Measurements from ENCODE around the gene LCE3D. TPM values are rescaled to one million over a fixed set of nuclear protein-coding genes. Genes with fewer than 3 reads are reported as not detected.
A peak's percentile ranks its signal among the peaks of the same experiment; 100 is the strongest.

The LCE3D gene
- total RNA-seq, result not detected
- polyA plus RNA-seq, result not detected

- Mint-ChIP-seq H3K27ac (no peak within 1 kb of the TSS), H3K36me3 (no peaks in the 10 kb centered on the region), H3K9me3 (peaks cover 0 to 1% (median 0%) of the 10 kb centered on the region in 8 donors), H3K4me3 (no peak within 1 kb of the TSS), H3K27me3 (peaks cover 13 to 15% of the 10 kb centered on the region in 2 donors), H3K4me1 (peaks cover 0 to 3% (median 0%) of the 10 kb centered on the region in 4 donors)
- Histone ChIP-seq H3K4me3 (ENCODE audit: low read length in 2 of 2) (no peak within 1 kb of the TSS), H3K9me3 (ENCODE audit: control insufficient read depth in 1 of 2, low read length in 2 of 2) (no peaks in the 10 kb centered on the region), H3K27me3 (ENCODE audit: insufficient read depth, low read length) (no peaks in the 10 kb centered on the region), H3K4me1 (ENCODE audit: insufficient read depth, low read length) (no peaks in the 10 kb centered on the region), H3K36me3 (ENCODE audit: insufficient read depth, low read length) (no peaks in the 10 kb centered on the region), H3K27ac (ENCODE audit: low read depth, low read length) (no peak within 1 kb of the TSS)
- ChIA-PET CTCF (ENCODE audit: partially characterized antibody) (no interaction called here), POLR2A (ENCODE audit: partially characterized antibody) (no interaction called here)
- DNase-seq, result no peak
- intact Hi-C loops (cut with micrococcal nuclease), result no loop called here
Measured at GRCh38 chr1:152580433-152580832, at the start of gene LCE3D. Gene LCE3D (minus strand): TSS chr1:152580516. CDS start chr1:152579936, 580 bp downstream.

GRCh38 chr1:152626744-152627143, 46.4 kb upstream of the LCE3D start:
- H3K27me3 Mint-ChIP-seq, result peaks cover 33 to 38% of the 10 kb centered on the region in 2 donors
- ChIA-PET POLR2A (ENCODE audit: partially characterized antibody) (no interaction called here), CTCF (ENCODE audit: partially characterized antibody) (no interaction called here)
- intact Hi-C loops (cut with micrococcal nuclease), result no loop called here
- H3K27ac Mint-ChIP-seq, result no peak overlapping the region
- Histone ChIP-seq H3K4me3 (ENCODE audit: low read length in 2 of 2) (no peak overlapping the region), H3K36me3 (ENCODE audit: insufficient read depth, low read length) (no peaks in the 10 kb centered on the region), H3K27me3 (ENCODE audit: insufficient read depth, low read length) (no peaks in the 10 kb centered on the region), H3K9me3 (ENCODE audit: control insufficient read depth in 1 of 2, low read length in 2 of 2) (no peaks in the 10 kb centered on the region), H3K4me1 (ENCODE audit: insufficient read depth, low read length) (no peaks in the 10 kb centered on the region), H3K27ac (ENCODE audit: low read depth, low read length) (no peak overlapping the region)
- peaks cover 0 to 5% (median 0%) of the 10 kb centered on the region in 8 donors for H3K9me3 Mint-ChIP-seq
- no peak overlapping the region for H3K4me3 Mint-ChIP-seq
- H3K4me1 Mint-ChIP-seq, result peaks cover 0 to 4% (median 0%) of the 10 kb centered on the region in 4 donors
- peaks cover 0 to 5% of the 10 kb centered on the region in 2 donors for H3K36me3 Mint-ChIP-seq
- DNase-seq, result no peak

- no peaks in the 10 kb centered on the region for H3K27me3 ChIP-seq (ENCODE audit: insufficient read depth, low read length)
- H3K4me3 ChIP-seq (ENCODE audit: low read length in 2 of 2), result no peak overlapping the region
- Mint-ChIP-seq H3K9me3 (peaks cover 0 to 23% (median 13%) of the 10 kb centered on the region in 8 donors), H3K27ac (no peak overlapping the region), H3K4me1 (peaks cover 0 to 4% (median 0%) of the 10 kb centered on the region in 4 donors), H3K36me3 (peaks cover 0 to 8% of the 10 kb centered on the region in 2 donors), H3K4me3 (no peak overlapping the region), H3K27me3 (peaks cover 23 to 30% of the 10 kb centered on the region in 2 donors)
- DNase-seq, result no peak
- POLR2A ChIA-PET (ENCODE audit: partially characterized antibody), result no interaction called here
- no peaks in the 10 kb centered on the region for H3K4me1 ChIP-seq (ENCODE audit: insufficient read depth, low read length)
- CTCF ChIA-PET (ENCODE audit: partially characterized antibody), result no interaction called here
- no peak overlapping the region for H3K27ac ChIP-seq (ENCODE audit: low read depth, low read length)
- H3K36me3 ChIP-seq (ENCODE audit: insufficient read depth, low read length), result no peaks in the 10 kb centered on the region
- intact Hi-C loops (cut with micrococcal nuclease), result no loop called here
- peaks cover 0 to 13% of the 10 kb centered on the region in 2 donors for H3K9me3 ChIP-seq (ENCODE audit: control insufficient read depth in 1 of 2, low read length in 2 of 2)
Measured at GRCh38 chr1:152623203-152623844, 43.0 kb upstream of the LCE3D start.

- Mint-ChIP-seq H3K27me3 (peaks cover 23 to 30% of the 10 kb centered on the region in 2 donors), H3K4me1 (peaks cover 0 to 4% (median 0%) of the 10 kb centered on the region in 4 donors), H3K27ac (peak within 1 kb of the TSS in 1 of 7 donors; percentile 0), H3K4me3 (no peak within 1 kb of the TSS), H3K9me3 (peaks cover 0 to 26% (median 14%) of the 10 kb centered on the region in 8 donors), H3K36me3 (peaks cover 0 to 8% of the 10 kb centered on the region in 2 donors)
- intact Hi-C loops (cut with micrococcal nuclease), result no loop called here
- Histone ChIP-seq H3K4me3 (ENCODE audit: low read length in 2 of 2) (no peak within 1 kb of the TSS), H3K27ac (ENCODE audit: low read depth, low read length) (no peak within 1 kb of the TSS), H3K27me3 (ENCODE audit: insufficient read depth, low read length) (no peaks in the 10 kb centered on the region), H3K36me3 (ENCODE audit: insufficient read depth, low read length) (no peaks in the 10 kb centered on the region), H3K9me3 (ENCODE audit: control insufficient read depth in 1 of 2, low read length in 2 of 2) (peaks cover 0 to 14% of the 10 kb centered on the region in 2 donors), H3K4me1 (ENCODE audit: insufficient read depth, low read length) (no peaks in the 10 kb centered on the region)
- ChIA-PET CTCF (ENCODE audit: partially characterized antibody) (no interaction called here), POLR2A (ENCODE audit: partially characterized antibody) (no interaction called here)
- DNase-seq, result no peak
Measured at GRCh38 chr1:152622803-152623202, 42.5 kb upstream of the LCE3D start, which contains the start of gene LCE3A. Gene LCE3A (minus strand): TSS chr1:152623103. CDS start chr1:152623103, 0 bp downstream.

GRCh38 chr1:152621993-152622392, 41.7 kb upstream of the LCE3D start:
- peaks cover 0 to 14% of the 10 kb centered on the region in 2 donors for H3K9me3 ChIP-seq (ENCODE audit: control insufficient read depth in 1 of 2, low read length in 2 of 2)
- Mint-ChIP-seq H3K4me1 (peaks cover 0 to 4% (median 0%) of the 10 kb centered on the region in 4 donors), H3K27me3 (peaks cover 18 to 23% of the 10 kb centered on the region in 2 donors), H3K27ac (peak overlapping the region in 1 of 7 donors; percentile 0), H3K9me3 (peaks cover 0 to 30% (median 16%) of the 10 kb centered on the region in 8 donors), H3K36me3 (peaks cover 0 to 5% of the 10 kb centered on the region in 2 donors), H3K4me3 (no peak overlapping the region)
- no peaks in the 10 kb centered on the region for H3K27me3 ChIP-seq (ENCODE audit: insufficient read depth, low read length)
- intact Hi-C loops (cut with micrococcal nuclease), result no loop called here
- H3K4me3 ChIP-seq (ENCODE audit: low read length in 2 of 2), result no peak overlapping the region
- H3K27ac ChIP-seq (ENCODE audit: low read depth, low read length), result no peak overlapping the region
- ChIA-PET CTCF (ENCODE audit: partially characterized antibody) (no interaction called here), POLR2A (ENCODE audit: partially characterized antibody) (no interaction called here)
- no peak for DNase-seq
- no peaks in the 10 kb centered on the region for H3K36me3 ChIP-seq (ENCODE audit: insufficient read depth, low read length)
- no peaks in the 10 kb centered on the region for H3K4me1 ChIP-seq (ENCODE audit: insufficient read depth, low read length)

GRCh38 chr1:152613511-152613910, 33.2 kb upstream of the LCE3D start, which contains the start of gene LCE3B:
Gene LCE3B (plus strand): TSS chr1:152613811. CDS start chr1:152613811, 0 bp downstream.
- CTCF ChIA-PET (ENCODE audit: partially characterized antibody), result no interaction called here
- no peak within 1 kb of the TSS for H3K27ac Mint-ChIP-seq
- intact Hi-C loops (cut with micrococcal nuclease), result no loop called here

GRCh38 chr1:152599934-152600333, 19.6 kb upstream of the LCE3D start, which contains the start of gene LCE3C:
Gene LCE3C (plus strand): TSS chr1:152600234. CDS start chr1:152600732, 498 bp downstream.
- no peak within 1 kb of the TSS for H3K27ac Mint-ChIP-seq
- no peak for DNase-seq
- H3K36me3 Mint-ChIP-seq, result no peaks in the 10 kb centered on the region
- no peaks in the 10 kb centered on the region for H3K9me3 ChIP-seq (ENCODE audit: control insufficient read depth in 1 of 2, low read length in 2 of 2)
- intact Hi-C loops (cut with micrococcal nuclease), result no loop called here
- H3K4me1 Mint-ChIP-seq, result no peaks in the 10 kb centered on the region
- H3K36me3 ChIP-seq (ENCODE audit: insufficient read depth, low read length), result no peaks in the 10 kb centered on the region
- H3K4me3 ChIP-seq (ENCODE audit: low read length in 2 of 2), result no peak within 1 kb of the TSS
- no peak within 1 kb of the TSS for H3K4me3 Mint-ChIP-seq
- H3K9me3 Mint-ChIP-seq, result peaks cover 0 to 14% (median 0%) of the 10 kb centered on the region in 8 donors
- ChIA-PET POLR2A (ENCODE audit: partially characterized antibody) (no interaction called here), CTCF (ENCODE audit: partially characterized antibody) (no interaction called here)
- H3K4me1 ChIP-seq (ENCODE audit: insufficient read depth, low read length), result no peaks in the 10 kb centered on the region
- H3K27me3 Mint-ChIP-seq, result peaks cover 0 to 1% of the 10 kb centered on the region in 2 donors
- no peaks in the 10 kb centered on the region for H3K27me3 ChIP-seq (ENCODE audit: insufficient read depth, low read length)
- no peak within 1 kb of the TSS for H3K27ac ChIP-seq (ENCODE audit: low read depth, low read length)

More at GRCh38 chr1:152613511-152613910, 33.2 kb upstream of the LCE3D start, which contains the start of gene LCE3B:
- Mint-ChIP-seq H3K4me3 (no peak within 1 kb of the TSS), H3K4me1 (no peaks in the 10 kb centered on the region), H3K36me3 (peaks cover 0 to 1% of the 10 kb centered on the region in 2 donors), H3K27me3 (peaks cover 0 to 9% of the 10 kb centered on the region in 2 donors), H3K9me3 (peaks cover 0 to 9% (median 4%) of the 10 kb centered on the region in 8 donors)
- Histone ChIP-seq H3K27me3 (ENCODE audit: insufficient read depth, low read length) (no peaks in the 10 kb centered on the region), H3K27ac (ENCODE audit: low read depth, low read length) (no peak within 1 kb of the TSS), H3K4me3 (ENCODE audit: low read length in 2 of 2) (no peak within 1 kb of the TSS), H3K9me3 (ENCODE audit: control insufficient read depth in 1 of 2, low read length in 2 of 2) (peaks cover 0 to 2% of the 10 kb centered on the region in 2 donors), H3K36me3 (ENCODE audit: insufficient read depth, low read length) (no peaks in the 10 kb centered on the region), H3K4me1 (ENCODE audit: insufficient read depth, low read length) (no peaks in the 10 kb centered on the region)
- POLR2A ChIA-PET (ENCODE audit: partially characterized antibody), result no interaction called here
- no peak for DNase-seq
